Keratinocyte (primary cell): Measurements from ENCODE around the gene TARM1.

Experiments used
- EZH2 ChIP-seq: IDR thresholded peaks from one replicate; pipeline ENCODE4 v1.6.1; 2012; ENCODE audit warnings: inconsistent platforms, mild to moderate bottlenecking, low read length, moderate library complexity
- TF ChIP-seq, protein P1 (sequence below), 3 experiments: IDR thresholded peaks in 1 of 3; conservative IDR thresholded peaks in 1 of 3; optimal IDR thresholded peaks in 1 of 3; 2 replicates in 2 of 3; 3 replicates in 1 of 3; pipeline versions ENCODE3 to v1.5.1; 2011; ENCODE audit warnings: low read length in 3 of 3, mild to moderate bottlenecking in 3 of 3, moderate library complexity in 2 of 3, control low read depth in 1 of 3, inconsistent platforms in 1 of 3; ENCODE audit not compliant: insufficient read depth in 2 of 3; ENCODE audit errors: extremely low read depth in 1 of 3

DNA sequence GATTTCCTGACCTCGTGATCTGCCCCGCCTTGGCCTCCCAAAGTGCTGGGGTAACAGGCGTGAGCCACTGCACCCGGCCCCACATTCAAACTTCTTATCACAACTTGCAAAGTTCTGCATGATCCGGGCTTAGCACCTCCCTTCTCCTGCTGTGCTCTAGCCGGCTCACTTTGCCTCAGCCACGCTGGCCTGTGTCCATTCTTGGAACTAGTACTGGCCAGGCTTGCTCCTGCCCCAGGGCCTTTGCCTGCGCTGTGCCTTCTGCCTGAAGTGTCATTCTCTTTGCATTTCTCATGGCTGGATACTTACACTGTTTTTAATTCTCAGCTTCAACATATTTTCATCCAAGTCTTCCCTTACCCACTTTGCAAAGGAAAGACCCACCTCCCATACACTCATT lies 59.8 kb downstream of the TARM1 start:
- TF ChIP-seq, protein P1, sequence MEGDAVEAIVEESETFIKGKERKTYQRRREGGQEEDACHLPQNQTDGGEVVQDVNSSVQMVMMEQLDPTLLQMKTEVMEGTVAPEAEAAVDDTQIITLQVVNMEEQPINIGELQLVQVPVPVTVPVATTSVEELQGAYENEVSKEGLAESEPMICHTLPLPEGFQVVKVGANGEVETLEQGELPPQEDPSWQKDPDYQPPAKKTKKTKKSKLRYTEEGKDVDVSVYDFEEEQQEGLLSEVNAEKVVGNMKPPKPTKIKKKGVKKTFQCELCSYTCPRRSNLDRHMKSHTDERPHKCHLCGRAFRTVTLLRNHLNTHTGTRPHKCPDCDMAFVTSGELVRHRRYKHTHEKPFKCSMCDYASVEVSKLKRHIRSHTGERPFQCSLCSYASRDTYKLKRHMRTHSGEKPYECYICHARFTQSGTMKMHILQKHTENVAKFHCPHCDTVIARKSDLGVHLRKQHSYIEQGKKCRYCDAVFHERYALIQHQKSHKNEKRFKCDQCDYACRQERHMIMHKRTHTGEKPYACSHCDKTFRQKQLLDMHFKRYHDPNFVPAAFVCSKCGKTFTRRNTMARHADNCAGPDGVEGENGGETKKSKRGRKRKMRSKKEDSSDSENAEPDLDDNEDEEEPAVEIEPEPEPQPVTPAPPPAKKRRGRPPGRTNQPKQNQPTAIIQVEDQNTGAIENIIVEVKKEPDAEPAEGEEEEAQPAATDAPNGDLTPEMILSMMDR (optimal IDR thresholded peaks at IDR 0.05 in 1 of 3, IDR thresholded peaks at IDR 0.05 in 1 of 3, conservative IDR thresholded peaks at IDR 0.05 in 1 of 3; ENCODE audit: extremely low read depth in 1 of 3, insufficient read depth in 2 of 3, low read length in 3 of 3): no peak
- TF ChIP-seq EZH2: no peak
